Ramos (cell line): ENCODE measurements around the gene HINFP.
"Not testable (repeated sequence)": the region's sequence is repeated elsewhere in the genome, so short reads cannot be mapped to it uniquely, and the experiment has no call there.

ENCODE experiments used
- in situ Hi-C: fragments of 300-500 bp; cut with MboI; formaldehyde crosslinking; loops from one replicate; pipeline ENCODE4 v1.14.3; 2022; ENCODE audit warnings: low sequenced_read_pairs; ENCODE audit not compliant: unreplicated experiment

HINFP gene

DNA sequence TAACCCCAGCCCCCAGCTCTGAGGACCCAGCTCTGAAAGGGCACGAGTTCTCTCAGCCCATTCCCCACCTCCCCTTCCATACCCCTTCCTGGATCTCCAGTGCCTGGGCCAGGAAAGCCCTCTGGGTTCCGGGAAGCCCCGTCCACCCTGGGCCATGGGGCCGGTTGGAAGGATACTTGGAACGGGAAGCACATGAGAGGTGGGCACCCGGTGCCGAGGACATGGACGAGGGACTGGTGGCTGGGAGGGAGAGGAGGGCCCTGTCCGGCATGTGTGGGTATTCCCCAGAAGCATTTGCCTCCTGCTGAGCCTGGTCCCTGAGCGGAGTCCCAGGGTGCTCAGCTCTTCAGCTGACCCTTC lies 5.2 kb upstream of the HINFP start:
- in situ Hi-C loops: no loop called here

DNA sequence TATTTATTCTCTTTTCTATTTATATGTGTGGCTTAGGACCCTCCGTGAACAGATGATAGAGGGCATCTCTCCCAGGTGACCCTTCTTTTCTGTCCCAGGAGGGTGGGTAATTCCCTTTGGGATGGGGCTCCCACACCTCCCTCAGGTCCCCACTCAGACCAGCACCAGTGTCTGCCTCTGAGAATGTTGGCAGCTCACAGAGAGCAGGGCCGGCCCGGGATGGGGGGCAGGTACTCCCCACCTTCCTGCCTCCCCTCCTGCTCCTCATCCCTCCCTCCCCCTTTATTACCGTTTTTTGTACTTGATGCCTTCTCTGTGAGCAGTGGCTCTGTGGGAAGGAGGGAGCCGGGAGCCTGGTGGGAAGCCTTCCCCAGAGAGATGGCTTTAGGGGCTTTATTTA lies 4.8 kb upstream of the HINFP start:
- in situ Hi-C loops: no loop called here

DNA sequence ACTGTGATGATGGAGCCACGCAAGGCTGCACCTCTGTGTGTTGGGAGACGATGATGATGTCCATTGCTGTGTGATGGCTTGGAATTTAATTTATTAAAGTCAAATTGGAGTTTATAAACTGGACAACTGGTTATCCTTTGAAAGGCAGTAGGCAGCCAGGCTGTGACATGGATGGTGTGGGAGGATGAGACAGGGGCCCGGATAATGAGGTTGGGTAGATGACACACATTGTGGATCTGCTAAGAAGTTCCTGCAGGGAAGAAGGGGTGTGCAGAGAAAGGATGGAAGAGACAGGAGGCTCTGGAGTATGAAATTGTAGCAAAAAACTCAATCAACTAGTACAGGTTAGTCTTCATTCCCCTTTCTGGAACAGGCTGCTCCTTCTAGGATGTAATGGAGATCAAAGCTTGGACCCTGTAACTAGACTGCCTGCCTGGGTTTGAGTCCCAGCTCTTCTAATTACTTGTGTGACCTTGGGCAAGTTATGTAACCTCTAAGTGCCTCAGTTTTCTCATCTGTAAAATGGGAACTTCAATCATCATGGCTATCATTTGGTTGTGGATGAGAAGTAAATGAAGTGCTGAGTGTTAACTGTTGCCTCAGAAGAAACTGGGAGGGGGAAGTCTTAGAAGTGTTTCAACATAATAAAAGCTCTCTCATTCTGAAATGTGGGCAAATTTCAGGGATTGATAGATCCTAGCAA lies 4.2 kb upstream of the HINFP start:
- in situ Hi-C loops: no loop called here

DNA sequence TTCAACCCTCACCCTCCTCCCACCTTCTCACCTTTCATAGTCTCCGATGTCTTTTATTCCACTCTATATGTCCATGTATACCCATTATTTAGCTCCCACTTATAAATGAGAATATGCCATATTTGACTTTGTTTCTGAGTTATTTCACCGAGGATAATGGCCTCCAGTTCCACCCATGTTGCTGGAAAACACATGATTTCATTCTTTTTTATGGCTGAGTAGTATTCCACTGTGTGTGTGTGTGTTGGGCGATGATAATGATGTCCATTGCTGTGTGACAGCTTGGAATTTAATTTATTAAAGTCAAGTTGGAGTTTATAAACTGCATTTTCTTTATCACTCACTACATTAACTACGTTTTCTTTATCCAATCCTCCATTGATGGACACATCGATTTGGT lies 3.2 kb upstream of the HINFP start:
- in situ Hi-C loops: no loop called here

DNA sequence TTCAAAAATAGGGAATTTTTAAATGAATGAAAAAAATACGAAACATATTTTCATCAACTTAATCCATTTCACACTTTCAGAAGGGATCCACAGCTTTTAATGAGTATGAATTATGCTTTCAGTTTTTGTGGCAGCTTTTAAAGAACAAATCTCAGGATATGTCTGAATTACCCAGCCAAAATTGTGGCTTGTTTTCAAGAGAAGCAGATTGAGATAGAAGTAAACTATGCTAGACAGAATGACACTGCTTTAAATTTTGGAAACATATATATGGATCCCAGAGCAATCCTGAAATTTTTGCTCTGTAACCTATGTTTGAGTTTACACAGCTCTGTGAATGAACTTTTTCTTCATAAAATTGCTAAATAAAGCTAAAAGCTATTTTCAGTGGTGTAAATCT lies 2.4 kb upstream of the HINFP start:
- in situ Hi-C loops: no loop called here

DNA sequence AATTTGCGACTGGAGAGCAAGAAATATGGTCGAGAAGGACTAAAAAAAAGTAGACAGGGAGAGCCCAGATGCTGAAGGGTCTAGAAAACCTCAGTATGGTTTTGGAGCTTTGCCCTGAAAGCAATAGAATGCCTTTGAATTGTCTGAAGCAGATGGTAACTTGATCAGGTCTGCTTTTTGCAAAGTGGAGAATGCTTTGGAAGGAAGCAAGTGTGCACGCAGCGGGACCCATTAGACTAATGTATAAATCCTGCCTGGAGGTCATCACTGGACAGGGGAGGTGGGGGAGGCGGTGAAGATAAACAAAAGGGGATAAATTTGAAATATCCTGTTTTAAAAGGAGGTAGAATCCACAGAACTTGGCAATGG lies 757 bp upstream of the HINFP start:
- in situ Hi-C loops: no loop called here

DNA sequence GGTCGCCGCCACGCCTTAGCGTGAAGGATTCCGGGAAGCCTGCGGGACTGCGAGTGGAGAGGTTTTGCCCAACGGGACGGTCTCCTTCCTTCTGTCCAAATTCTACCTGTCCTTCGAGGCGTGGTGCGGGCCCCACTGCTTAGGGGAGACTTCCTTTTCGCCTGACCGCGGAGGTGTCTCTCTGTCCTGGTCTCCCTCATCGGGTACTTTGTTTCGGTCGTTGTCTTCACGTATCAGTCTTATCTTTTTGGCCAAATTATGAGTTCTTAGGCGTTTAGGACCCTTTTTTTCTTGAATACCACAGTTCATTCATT lies 388 bp downstream of the HINFP start:
- in situ Hi-C loops: no loop called here

DNA sequence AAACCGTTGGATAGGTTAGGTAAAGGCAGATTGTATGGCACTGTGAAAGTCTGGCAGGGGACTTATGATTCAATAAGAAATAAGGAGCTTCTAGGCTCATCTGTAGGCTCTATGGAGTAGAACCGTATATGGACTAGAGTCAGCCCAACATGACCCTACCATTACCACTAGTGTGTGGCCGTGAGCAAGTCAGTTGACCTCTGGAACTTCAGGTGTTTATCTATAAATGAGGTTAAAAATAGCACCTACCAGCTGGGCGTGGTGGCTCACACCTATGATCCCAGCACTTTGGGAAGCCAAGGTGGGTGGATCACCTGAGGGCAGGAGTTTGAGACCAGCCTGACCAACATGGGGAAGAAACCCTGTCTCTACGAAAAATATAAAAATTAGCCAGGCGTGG lies 4.4 kb downstream of the HINFP start:
- in situ Hi-C loops: no loop called here

DNA sequence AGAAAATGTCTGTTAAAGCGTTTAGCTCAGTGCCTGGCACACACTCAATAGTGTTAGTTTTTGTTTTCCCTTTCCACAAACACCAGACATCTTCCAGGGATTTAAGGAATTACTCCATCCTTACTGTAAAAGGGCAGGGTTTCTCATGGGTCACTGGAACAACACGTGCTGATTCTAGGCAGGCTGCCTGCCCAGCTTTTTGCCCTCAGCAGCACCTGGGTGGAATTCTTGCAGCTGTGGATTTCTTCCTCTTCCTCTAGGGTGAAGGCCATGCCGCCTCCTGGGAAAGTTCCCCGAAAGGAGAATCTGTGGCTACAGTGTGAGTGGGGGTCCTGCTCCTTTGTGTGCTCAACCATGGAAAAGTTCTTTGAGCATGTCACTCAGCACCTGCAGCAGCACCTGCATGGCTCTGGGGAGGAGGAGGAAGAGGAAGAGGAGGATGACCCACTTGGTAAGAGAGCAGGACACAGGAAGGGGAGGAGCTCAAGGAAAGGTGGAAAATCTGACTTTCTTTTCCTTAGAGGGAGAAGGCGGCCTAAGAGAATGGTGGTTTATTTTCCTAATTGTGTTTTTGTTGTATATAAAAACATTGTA lies 5.4 kb downstream of the HINFP start:
- in situ Hi-C loops: no loop called here

DNA sequence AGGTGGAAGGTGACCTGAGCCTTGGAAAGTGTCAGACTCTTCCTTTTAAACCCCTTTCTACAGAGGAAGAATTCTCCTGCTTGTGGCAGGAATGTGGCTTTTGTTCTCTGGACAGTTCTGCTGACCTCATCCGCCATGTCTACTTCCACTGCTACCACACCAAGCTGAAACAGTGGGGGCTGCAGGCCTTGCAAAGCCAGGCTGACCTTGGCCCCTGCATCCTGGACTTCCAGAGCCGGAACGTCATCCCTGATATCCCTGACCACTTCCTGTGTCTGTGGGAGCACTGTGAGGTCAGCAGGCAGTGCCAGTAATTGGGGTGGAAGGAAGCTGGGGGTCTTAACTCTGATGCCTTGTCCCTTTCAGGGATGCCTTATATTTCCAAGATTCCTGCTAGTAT lies 9.3 kb downstream of the HINFP start:
- in situ Hi-C loops: no loop called here

DNA sequence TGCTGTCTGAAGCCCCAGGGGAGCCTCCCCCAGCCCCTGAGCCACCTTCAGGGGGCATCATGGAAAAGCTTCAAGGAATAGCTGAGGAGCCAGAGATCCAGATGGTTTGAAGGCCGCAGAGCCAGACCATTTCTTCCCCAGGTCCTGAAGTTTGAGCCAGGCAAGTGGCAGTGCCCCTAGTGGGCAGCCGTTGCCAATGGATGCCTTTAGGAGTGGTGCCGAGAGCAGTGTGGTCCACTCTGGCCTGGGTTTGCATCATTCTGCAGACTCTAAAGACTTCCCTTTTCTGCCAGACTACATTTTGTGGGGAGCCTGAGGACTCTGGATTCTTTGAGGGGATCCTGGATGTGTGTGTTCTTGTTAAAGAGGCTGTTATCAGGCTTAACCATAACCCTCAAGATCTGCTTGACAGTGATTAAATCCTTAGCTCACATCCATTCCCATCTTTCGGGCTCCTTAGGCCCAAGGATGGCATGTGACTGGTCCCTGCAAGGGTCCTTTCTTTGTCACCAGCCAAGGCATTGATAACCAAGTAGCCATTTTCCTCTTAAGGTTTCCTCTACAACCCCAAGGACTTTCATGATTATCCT lies 13.1 kb downstream of the HINFP start:
- in situ Hi-C loops: no loop called here

DNA sequence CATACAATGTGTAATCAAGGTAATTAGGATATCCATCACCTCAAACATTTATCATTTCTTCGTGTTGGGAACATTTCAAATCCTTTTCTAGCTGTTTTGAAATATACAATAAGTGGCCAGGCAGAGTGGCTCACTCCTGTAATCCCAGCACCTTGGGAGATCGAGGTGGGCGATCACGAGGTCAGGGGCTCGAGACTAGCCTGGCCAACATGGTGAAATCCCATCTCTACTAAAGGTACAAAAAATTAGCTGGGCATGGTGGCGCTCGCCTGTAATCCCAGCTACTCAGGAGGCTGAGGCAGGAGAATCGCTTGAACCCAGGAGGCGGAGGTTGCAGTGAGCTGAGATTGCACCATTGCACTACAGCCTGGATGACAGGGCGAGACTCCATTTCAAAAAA lies 17.9 kb downstream of the HINFP start:
- in situ Hi-C loops: not testable (repeated sequence)

DNA sequence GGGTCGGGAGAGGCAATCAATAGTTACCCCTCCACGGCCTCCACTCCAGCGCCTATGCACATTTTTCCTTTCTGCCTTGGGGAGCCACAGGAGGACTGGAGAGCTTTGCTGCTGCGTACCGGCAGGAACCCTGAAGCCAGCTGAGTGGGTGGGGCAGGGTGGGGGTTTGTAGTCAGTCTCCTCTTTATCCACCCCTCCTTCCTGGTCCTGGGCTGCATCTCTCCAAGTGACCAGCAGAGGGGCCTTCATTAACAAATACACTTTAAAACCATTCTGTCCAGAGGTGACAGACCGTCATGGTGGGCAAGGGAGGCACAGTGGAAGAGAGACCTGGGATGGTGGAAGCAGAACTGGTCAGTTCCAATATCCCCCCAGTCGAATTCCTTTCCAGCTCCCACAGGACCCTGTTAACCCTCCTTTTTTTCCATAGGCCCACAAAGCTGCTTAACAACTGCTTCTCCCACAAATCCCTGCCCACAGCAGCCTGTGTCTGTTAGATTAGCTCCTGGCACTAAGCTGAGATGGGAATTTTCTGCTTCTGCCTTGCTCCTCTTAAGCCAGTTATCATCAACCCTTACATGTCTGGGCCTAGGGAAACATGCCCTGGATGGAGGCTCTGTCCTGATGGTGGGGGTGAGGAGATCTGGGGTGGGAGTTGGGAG lies 23.6 kb downstream of the HINFP start:
- in situ Hi-C loops: no loop called here

DNA sequence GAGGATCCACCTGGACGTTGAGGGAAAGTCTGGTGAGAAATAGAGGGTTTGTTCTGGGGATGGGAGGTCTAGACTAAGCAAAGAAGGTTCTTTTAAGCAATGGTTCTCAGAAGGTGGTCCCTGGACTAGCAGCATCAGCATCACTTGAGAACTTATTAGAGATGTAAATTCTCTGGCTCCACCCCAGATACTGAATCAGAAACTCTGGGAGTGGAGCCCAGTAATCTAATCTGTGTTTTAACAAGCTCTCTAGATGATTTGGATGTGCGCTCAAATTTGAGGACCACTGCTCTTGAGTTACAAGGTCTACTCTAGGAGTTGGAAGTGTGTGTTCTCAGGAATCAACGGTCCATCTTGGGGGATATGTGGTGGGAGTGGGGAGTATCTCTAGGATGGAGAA lies 24.2 kb downstream of the HINFP start:
- in situ Hi-C loops: no loop called here

DNA sequence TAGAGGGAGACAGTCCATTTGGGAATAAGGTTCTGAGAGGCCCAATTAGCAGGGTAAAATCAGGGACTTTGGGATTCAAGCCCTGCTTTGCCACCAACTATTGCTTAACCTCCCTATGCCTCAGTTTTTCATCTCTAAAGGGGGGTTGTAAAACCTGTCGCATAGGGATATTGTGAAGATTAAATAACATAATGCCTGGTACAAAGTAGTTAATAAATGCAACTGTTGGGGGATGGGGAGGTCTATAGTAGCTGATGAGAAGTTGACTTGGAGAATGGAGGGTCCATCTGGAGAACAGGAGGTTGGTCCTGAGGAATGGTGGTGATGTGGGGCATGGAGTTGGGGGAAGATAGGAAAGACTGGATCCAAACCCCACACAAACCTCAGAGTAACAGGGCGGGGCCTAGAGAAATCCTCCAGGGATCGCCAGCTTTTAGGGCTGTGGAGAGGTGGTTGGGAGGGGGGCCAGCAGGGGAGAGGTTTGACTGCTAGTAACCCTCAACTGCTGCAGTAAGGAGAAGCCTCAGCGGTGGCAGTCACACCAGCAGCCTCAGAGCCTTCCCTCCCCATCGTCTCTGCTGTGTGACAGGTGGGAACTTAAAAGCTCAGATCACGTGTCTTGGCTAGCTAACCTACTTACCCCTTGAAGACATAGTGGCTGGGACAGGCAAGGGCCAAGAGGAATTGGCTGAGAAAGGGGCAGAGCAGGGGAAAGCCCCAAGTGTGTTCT lies 26.4 kb downstream of the HINFP start:
- in situ Hi-C loops: no loop called here

DNA sequence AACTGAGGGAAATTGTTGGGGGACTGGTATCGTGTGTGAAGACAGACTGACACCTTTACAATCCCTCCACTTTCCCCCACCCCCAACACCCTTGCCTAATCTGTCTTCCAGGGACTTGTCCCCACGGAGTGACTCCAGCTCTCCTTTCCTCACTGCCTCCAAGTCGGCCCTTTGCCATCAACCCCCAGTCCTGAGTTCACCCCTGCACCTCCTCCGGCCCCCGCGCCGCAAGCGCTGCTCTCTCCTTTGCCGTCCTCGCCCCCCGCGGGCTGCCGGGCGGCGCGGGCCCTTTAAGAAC lies 27.3 kb downstream of the HINFP start:
- in situ Hi-C loops: no loop called here

DNA sequence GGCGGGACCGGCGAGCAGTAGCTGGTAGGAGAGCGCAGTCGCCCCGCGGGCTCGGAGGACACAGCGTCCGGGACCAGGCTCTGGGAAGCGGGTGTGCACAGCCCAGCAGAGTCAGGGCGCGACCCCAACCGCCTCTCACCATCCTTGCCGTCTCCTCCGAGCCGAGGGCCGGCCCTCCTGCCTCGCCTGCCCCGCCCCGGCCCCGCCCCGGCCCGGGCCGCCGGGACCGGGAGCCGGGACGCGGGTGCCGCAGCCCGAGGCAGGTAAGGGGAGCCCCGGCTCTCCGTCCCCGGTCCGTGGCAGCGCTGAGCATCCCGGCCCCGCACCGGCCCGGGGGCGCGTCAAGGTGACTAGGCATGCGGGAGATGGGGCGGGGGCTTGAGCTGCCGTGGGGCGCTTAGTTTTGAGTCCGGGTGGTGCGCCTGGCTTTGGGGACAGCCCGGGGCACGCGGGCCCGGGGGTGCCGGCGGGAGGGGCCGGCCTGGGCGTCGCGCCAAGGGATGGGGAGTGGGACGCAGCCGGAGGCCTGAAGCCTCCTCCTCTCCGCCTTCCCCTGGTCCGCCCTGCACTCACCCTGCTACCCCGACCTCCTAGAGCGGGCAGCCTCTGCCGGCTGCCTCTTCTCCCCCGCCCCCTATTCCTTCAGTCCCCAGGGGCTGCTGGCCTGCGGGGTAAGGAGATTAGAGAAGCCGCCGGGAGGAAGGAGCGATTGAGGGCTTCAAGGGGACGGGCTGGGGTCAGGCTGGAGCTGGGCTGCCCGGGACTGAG lies 27.8 kb downstream of the HINFP start, which contains the start of gene ABCG4:
Gene ABCG4 (plus strand): TSS at position 35 of the 768 bp plus-strand sequence. CDS start 914 bp downstream, outside the sequence.
- in situ Hi-C loops: no loop called here

DNA sequence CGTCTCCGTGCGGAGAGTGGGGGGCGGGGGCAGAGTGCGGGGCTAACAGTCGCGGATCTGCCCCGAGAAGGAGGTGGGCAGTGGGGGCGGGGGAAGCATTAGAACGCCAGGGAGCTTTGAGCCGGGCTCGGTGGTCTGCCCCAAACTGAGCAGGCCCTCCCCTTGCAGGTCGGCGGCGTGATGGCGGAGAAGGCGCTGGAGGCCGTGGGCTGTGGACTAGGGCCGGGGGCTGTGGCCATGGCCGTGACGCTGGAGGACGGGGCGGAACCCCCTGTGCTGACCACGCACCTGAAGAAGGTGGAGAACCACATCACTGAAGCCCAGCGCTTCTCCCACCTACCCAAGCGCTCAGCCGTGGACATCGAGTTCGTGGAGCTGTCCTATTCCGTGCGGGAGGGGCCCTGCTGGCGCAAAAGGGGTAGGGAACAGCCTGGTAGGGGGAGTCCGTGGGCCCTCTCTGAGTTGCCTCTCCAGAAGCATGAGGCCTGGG lies 28.5 kb downstream of the HINFP start:
- in situ Hi-C loops: no loop called here

DNA sequence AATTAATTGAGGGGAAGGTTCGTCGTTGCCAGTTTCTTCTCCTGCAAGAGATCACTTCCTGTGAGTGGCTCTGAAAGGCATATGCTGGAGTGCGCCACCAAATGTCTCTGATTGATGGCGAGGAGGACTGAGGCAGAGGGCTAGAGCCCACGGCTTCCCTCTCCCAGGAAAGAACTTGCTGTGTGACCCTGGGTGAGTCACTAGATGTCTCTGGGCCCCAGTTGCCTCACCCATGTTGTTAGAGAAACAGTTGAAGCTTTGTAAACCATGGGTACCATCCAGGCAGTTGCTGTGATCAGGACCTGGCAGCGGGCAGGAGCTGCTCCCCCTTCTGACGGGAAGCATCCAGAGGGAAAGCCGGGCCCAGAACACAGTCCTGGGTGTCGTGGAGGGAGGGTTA lies 30.7 kb downstream of the HINFP start:
- in situ Hi-C loops: no loop called here

DNA sequence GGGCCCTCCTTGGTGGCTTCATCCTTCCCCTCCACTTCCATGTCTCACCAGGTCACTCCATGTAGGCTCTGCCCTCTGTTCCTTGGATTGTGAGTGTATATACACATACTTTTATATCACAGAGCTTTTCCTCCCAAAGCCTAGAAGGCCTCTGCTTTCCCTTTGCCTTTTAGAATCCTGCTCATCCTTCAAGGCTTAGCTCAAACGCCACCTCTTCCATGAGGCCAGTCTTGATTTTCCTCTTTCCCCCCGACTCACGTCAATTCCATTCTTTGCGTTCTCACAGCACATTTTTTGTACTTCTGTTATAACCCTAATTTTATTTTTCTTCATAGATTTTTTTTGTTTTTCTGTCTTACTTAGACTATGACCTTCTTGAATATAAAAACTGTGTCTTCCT lies 31.2 kb downstream of the HINFP start:
- in situ Hi-C loops: no loop called here
